ENCODE results near the gene SDC3. TPM values are rescaled to one million over a fixed set of nuclear protein-coding genes. Genes with fewer than 3 reads are reported as not detected.

The SDC3 gene
- total RNA-seq, 2 experiments from 2014 or later, result 0.19 to 0.49 TPM

DNA sequence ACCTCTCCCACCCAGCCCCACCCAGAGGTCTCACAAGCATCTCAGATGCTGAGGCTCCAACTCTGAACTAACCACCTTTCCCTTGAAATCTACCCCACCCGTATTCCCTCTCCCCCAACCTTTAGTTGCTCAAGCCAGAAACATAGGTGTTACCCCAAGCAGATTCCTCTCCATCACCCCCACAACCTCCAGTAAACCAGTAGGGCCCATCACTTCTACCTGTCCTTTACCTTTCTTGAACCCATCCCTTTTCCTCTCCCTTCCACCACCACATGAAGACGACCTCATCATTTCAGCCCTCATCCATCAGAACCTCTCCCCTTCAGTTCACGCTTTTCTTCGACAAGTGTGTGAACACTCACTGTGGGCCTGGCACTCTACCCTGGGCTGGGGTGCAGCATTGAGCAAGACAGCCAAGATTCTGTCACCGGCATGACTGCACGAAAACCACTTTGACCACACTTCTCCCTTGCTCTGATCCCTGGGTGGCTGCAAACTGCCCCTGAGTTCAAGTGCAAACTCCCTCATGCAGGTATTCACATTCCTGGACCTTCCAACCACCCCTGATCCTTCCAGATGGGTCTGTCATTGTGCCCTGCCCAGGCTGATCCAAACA lies 85.5 kb downstream of the SDC3 start:
- DNase-seq, result no peak
- H3K4me1 Mint-ChIP-seq (ENCODE audit: low read depth), result peaks cover 14% of the 10 kb centered on the region
- intact Hi-C loops (cut with micrococcal nuclease), result no loop called here
- CTCF ChIA-PET, result interaction anchor here (0.8 kb wide), 1 partner anchor 21 kb away, joined by 4 read pairs; no protein-coding TSS in a partner anchor
- H3K27me3 Mint-ChIP-seq (ENCODE audit: low read depth), result peaks cover 46% of the 10 kb centered on the region
- no peaks in the 10 kb centered on the region for H3K36me3 Mint-ChIP-seq (ENCODE audit: low read depth)
- H3K4me3 Mint-ChIP-seq, result no peak overlapping the region
- no peaks in the 10 kb centered on the region for H3K9me3 Mint-ChIP-seq
- H3K27ac Mint-ChIP-seq, result no peak overlapping the region

DNA sequence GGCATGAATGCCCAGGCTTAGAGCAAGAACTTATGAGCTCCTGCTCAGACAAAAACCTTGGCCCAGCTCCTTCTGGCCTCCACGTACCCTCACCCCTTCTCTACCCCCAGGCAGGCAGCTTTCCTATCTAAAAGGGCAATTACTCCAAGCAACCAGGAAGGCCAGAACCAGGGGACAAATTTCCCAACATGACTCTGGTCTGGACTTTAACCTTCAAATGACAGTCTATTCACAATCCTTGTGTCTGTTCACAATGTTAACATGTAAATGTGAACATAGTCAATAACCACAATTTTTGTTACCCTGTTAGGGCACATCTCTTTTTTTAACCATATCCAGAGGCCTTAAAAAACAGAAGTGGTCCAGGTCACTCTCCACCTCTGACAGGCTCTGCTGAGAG lies 86.6 kb downstream of the SDC3 start:
- no peak overlapping the region for H3K27ac Mint-ChIP-seq
- CTCF ChIA-PET, result no interaction called here
- no peak overlapping the region for H3K4me3 Mint-ChIP-seq
- H3K4me1 Mint-ChIP-seq (ENCODE audit: low read depth), result peaks cover 14% of the 10 kb centered on the region
- intact Hi-C loops (cut with micrococcal nuclease), result no loop called here
- H3K9me3 Mint-ChIP-seq, result no peaks in the 10 kb centered on the region
- H3K27me3 Mint-ChIP-seq (ENCODE audit: low read depth), result peaks cover 51% of the 10 kb centered on the region
- DNase-seq, result no peak
- H3K36me3 Mint-ChIP-seq (ENCODE audit: low read depth), result no peaks in the 10 kb centered on the region

DNA sequence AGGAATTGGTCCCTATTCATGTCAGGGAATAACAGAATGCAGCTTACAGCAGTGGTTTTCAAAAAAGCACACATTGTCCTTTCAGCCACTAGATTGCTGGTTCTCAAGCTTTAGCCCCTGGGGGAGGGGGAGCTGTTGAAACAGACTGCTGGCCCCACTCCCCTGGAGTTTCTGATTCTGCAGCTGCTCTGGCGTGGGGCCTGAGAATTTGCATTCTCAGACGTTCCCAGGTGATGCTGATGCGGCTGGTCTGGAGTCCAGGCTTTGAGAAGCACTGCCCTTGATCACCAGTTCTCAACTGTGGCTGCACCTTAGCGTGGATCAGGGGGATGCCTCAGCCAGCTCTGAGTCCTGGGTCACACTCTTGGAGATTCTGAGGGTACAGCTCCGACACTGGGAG lies 88.3 kb downstream of the SDC3 start:
- Mint-ChIP-seq H3K4me1 (ENCODE audit: low read depth) (peaks cover 14% of the 10 kb centered on the region), H3K27ac (no peak overlapping the region), H3K36me3 (ENCODE audit: low read depth) (no peaks in the 10 kb centered on the region), H3K27me3 (ENCODE audit: low read depth) (peaks cover 50% of the 10 kb centered on the region), H3K9me3 (no peaks in the 10 kb centered on the region), H3K4me3 (no peak overlapping the region)
- DNase-seq, result no peak
- CTCF ChIA-PET, result interaction anchor here (0.6 to 1.9 kb wide), 3 partner anchors 19 to 91 kb away, joined by 4 to 11 read pairs (median 4); no protein-coding TSS in a partner anchor
- intact Hi-C loops (cut with micrococcal nuclease), result no loop called here

Other genes starting within 250 kb of the SDC3 start
- under 1 TPM; 0.36 to 0.37 TPM for gene MATN1, start 185.2 kb downstream of the SDC3 start, total RNA-seq
- 100 to 1,000 TPM; 205 to 208 TPM for gene LAPTM5, start 151.0 kb downstream of the SDC3 start, total RNA-seq
- gene PUM1, start 157.0 kb upstream of the SDC3 start, total RNA-seq, result 10 to 100 TPM; 84.9 to 89.7 TPM